Thoracic aorta (tissue), 2 donors: ENCODE measurements around the gene F2RL2. TPM values are rescaled to one million over a fixed set of nuclear protein-coding genes. Genes with fewer than 3 reads are reported as not detected.
A peak's percentile ranks its signal among the peaks of the same experiment; 100 is the strongest.

Experiments
- ATAC-seq: fragments of 150-250 bp; one replicate; pipeline ENCODE4 v1.8.0; 2017; ENCODE audit warnings: low read depth; ENCODE audit not compliant: insufficient number of reproducible peaks, low FRiP score
- DNase-seq: peaks from one replicate; pipeline ENCODE4 v3.0.0-alpha.2; 2020; ENCODE audit warnings: low spot score
- H3K27ac ChIP-seq, 2 donors: fragments of 200-600 bp; sonication (generic); 1 replicate in 1 of 2; 2 replicates in 1 of 2; pipeline ENCODE4 v1.5.1; 2016; ENCODE audit warnings: mild to moderate bottlenecking in 2 of 2, moderate library complexity in 2 of 2
- H3K27me3 ChIP-seq: fragments of 200-600 bp; sonication (generic); replicated peaks from 2 replicates; pipeline ENCODE4 v1.6.0; 2016; ENCODE audit warnings: mild to moderate bottlenecking; ENCODE audit not compliant: insufficient read depth
- H3K36me3 ChIP-seq: fragments of 200-600 bp; sonication (generic); one replicate; pipeline ENCODE4 v1.5.1; 2016
- H3K4me1 ChIP-seq, 2 donors: fragments of 200-600 bp; sonication (generic); 1 replicate in 1 of 2; 2 replicates in 1 of 2; pipeline versions ENCODE4 v1.5.1 to v1.6.0; 2016; ENCODE audit warnings: low read depth in 2 of 2, mild to moderate bottlenecking in 1 of 2; ENCODE audit not compliant: control insufficient read depth in 1 of 2
- H3K4me3 ChIP-seq: fragments of 200-600 bp; sonication (generic); 2 replicates; pipeline ENCODE4 v1.5.1; 2016; ENCODE audit warnings: mild to moderate bottlenecking
- H3K9me3 ChIP-seq: fragments of 200-600 bp; sonication (generic); 2 replicates; pipeline ENCODE4 v1.5.1; 2016
- CTCF ChIP-seq: fragments of 200-600 bp; sonication (generic); IDR thresholded peaks from one replicate; pipeline ENCODE4 v1.5.1; 2019; ENCODE audit warnings: antibody characterized with exemption
- total RNA-seq, 2 donors: library from RNA; depleted of rRNA; stranded (reverse); fragments of >200 nt; gene quantifications; one replicate each; pipeline versions ENCODE4 v1.1.0 to v1.2.3, GENCODE V29; 2016

The F2RL2 gene
- total RNA-seq, 2 donors from 2014 or later: 2.7 to 13.7 TPM

GRCh38 chr5:76664079-76664478, 40.9 kb upstream of the F2RL2 start:
- no peak for TF ChIP-seq CTCF
- H3K4me3 ChIP-seq: no peak overlapping the region
- H3K27ac ChIP-seq: no peak overlapping the region
- no peaks in the 10 kb centered on the region for H3K4me1 ChIP-seq
- no peak for ATAC-seq
- DNase-seq: no peak
- H3K36me3 ChIP-seq: no peaks in the 10 kb centered on the region
- H3K9me3 ChIP-seq: no peaks in the 10 kb centered on the region
- no peaks in the 10 kb centered on the region for H3K27me3 ChIP-seq

- H3K9me3 ChIP-seq: no peaks in the 10 kb centered on the region
- TF ChIP-seq CTCF: no peak
- no peak for DNase-seq
Measured at GRCh38 chr5:76663573-76663972, 40.4 kb upstream of the F2RL2 start.

GRCh38 chr5:76662521-76662920, 39.3 kb upstream of the F2RL2 start:
- Histone ChIP-seq H3K4me1 (no peaks in the 10 kb centered on the region), H3K27ac (no peak overlapping the region), H3K27me3 (no peaks in the 10 kb centered on the region), H3K9me3 (no peaks in the 10 kb centered on the region), H3K4me3 (no peak overlapping the region), H3K36me3 (no peaks in the 10 kb centered on the region)
- no peak for TF ChIP-seq CTCF
- ATAC-seq: no peak
- no peak for DNase-seq

More at GRCh38 chr5:76663573-76663972, 40.4 kb upstream of the F2RL2 start:
- ATAC-seq: no peak
- H3K4me3 ChIP-seq: no peak overlapping the region
- no peak overlapping the region for H3K27ac ChIP-seq
- H3K27me3 ChIP-seq: no peaks in the 10 kb centered on the region
- no peaks in the 10 kb centered on the region for H3K36me3 ChIP-seq
- no peaks in the 10 kb centered on the region for H3K4me1 ChIP-seq

- no peaks in the 10 kb centered on the region for H3K27me3 ChIP-seq
- no peak overlapping the region for H3K4me3 ChIP-seq
- ATAC-seq (no peak), DNase-seq (no peak)
- no peaks in the 10 kb centered on the region for H3K36me3 ChIP-seq
- H3K27ac ChIP-seq: no peak overlapping the region
- TF ChIP-seq CTCF: no peak
- no peaks in the 10 kb centered on the region for H3K4me1 ChIP-seq
- no peaks in the 10 kb centered on the region for H3K9me3 ChIP-seq
Measured at GRCh38 chr5:76660360-76660759, 37.2 kb upstream of the F2RL2 start.

- no peak for DNase-seq
- H3K4me1 ChIP-seq: no peaks in the 10 kb centered on the region
- TF ChIP-seq CTCF: no peak
Measured at GRCh38 chr5:76657683-76658311, 34.6 kb upstream of the F2RL2 start.

More at GRCh38 chr5:76657683-76658311, 34.6 kb upstream of the F2RL2 start:
- H3K27me3 ChIP-seq: no peaks in the 10 kb centered on the region
- no peak for ATAC-seq
- H3K9me3 ChIP-seq: no peaks in the 10 kb centered on the region
- H3K27ac ChIP-seq: peak overlapping the region in 1 of 2 donors; percentile 34
- H3K4me3 ChIP-seq: no peak overlapping the region
- no peaks in the 10 kb centered on the region for H3K36me3 ChIP-seq
